DOHH2 (cell line): Measurements from ENCODE around the gene PSMD14.
"Not testable (repeated sequence)": the region's sequence is repeated elsewhere in the genome, so short reads cannot be mapped to it uniquely, and the experiment has no call there.

Source experiments
- H3F3A ChIP-seq: fragments of 200-600 bp; sonication (generic), shearing (Covaris generic); 2 replicates; pipeline ENCODE4 v1.6.0; 2016; ENCODE audit warnings: antibody characterized with exemption, mild to moderate bottlenecking; ENCODE audit not compliant: control insufficient read depth, insufficient read depth
- H3K27ac ChIP-seq: fragments of 200-600 bp; sonication (generic); 2 replicates; pipeline ENCODE4 v1.5.1; 2014; ENCODE audit warnings: low read depth, mild to moderate bottlenecking, low read length, moderate library complexity
- H3K27me3 ChIP-seq: fragments of 200-600 bp; sonication (generic); 2 replicates; pipeline ENCODE4 v1.6.1; 2014; ENCODE audit warnings: mild to moderate bottlenecking, low read length, mixed read lengths; ENCODE audit not compliant: control insufficient read depth
- H3K36me3 ChIP-seq: fragments of 200-600 bp; sonication (generic); 2 replicates; pipeline ENCODE4 v1.6.1; 2014; ENCODE audit warnings: mild to moderate bottlenecking, low read length, moderate library complexity, mixed read lengths; ENCODE audit not compliant: control insufficient read depth
- H3K4me1 ChIP-seq: fragments of 200-600 bp; sonication (generic); 2 replicates; pipeline ENCODE4 v1.6.1; 2014; ENCODE audit warnings: mild to moderate bottlenecking, low read length, mixed read lengths; ENCODE audit not compliant: control insufficient read depth
- H3K4me2 ChIP-seq: fragments of 200-600 bp; sonication (generic); 2 replicates; pipeline ENCODE4 v1.6.0; 2014; ENCODE audit warnings: mild to moderate bottlenecking, low read length, moderate library complexity
- H3K4me3 ChIP-seq: fragments of 200-600 bp; sonication (generic); 2 replicates; pipeline ENCODE4 v1.5.1; 2014; ENCODE audit warnings: mild to moderate bottlenecking, low read length, mixed read lengths
- H3K79me2 ChIP-seq: fragments of 200-600 bp; sonication (generic); 2 replicates; pipeline ENCODE4 v1.6.1; 2014; ENCODE audit warnings: mild to moderate bottlenecking, low read length, mixed read lengths; ENCODE audit not compliant: control insufficient read depth
- H3K9me2 ChIP-seq: fragments of 200-600 bp; sonication (generic); replicated peaks from 2 replicates; pipeline ENCODE4 v1.6.1; 2014; ENCODE audit warnings: mild to moderate bottlenecking, low read length, mixed read lengths; ENCODE audit not compliant: control insufficient read depth
- H3K9me3 ChIP-seq: fragments of 200-600 bp; sonication (generic); 2 replicates; pipeline ENCODE4 v1.6.1; 2014; ENCODE audit warnings: antibody characterized with exemption, low read length, mixed read lengths; ENCODE audit not compliant: control insufficient read depth, insufficient read depth
- H4K20me1 ChIP-seq: fragments of 200-600 bp; sonication (generic); 2 replicates; pipeline ENCODE4 v1.6.0; 2014; ENCODE audit warnings: low read depth, mild to moderate bottlenecking, antibody characterized with exemption, low read length, moderate library complexity; ENCODE audit not compliant: control insufficient read depth, insufficient read depth
- EZH2phosphoT487 ChIP-seq: fragments of 200-600 bp; sonication (generic); IDR thresholded peaks from 2 replicates; pipeline ENCODE4 v1.6.1; 2017; ENCODE audit warnings: borderline replicate concordance, mild to moderate bottlenecking, antibody characterized with exemption, low read length, moderate library complexity, mixed read lengths
- TF ChIP-seq, protein P1 (sequence below): fragments of 200-600 bp; sonication (generic); IDR thresholded peaks from one replicate; pipeline ENCODE4 v1.5.1; 2014; ENCODE audit warnings: antibody characterized with exemption, mild to moderate bottlenecking, low read depth, low read length; ENCODE audit not compliant: poor library complexity, severe bottlenecking

The PSMD14 gene

DNA sequence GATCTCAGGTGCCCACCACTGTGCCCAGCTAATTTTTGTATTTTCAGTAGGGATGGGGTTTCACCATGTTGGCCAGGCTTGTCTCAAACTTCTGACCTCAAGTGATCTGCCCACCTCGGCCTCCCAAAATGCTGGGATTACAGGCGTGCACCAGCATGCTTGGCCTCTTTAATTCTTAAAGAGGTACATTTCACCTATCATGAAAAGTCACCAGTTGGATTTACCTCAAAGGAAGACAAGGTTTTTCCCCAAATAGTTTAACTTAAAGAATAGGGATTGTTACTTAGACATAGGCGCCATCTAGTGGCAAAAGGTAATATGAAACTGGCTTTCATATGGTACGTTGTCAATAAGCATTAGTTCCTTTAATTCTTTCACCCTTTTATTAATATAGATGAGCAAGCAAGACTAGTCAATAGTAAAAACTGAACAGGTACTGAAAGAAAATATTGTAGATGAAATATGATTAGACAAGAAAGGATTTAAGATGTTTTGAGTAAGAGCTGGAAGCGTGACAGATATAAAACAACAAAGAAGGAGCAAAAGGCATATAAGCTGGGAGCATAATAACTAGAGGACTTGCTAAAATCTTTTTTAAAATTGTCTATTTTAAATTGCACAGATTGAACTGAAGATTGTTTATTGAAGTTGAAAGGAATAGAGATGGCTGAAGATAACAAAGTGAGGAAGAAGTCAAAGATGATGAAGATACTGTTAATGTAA is 35.0 kb upstream of the PSMD14 start:
- peaks cover 10% of the 10 kb centered on the region for H3K4me1 ChIP-seq
- no peaks in the 10 kb centered on the region for H3K9me2 ChIP-seq
- H3K4me2 ChIP-seq: no peak overlapping the region
- no peaks in the 10 kb centered on the region for H3K79me2 ChIP-seq
- H4K20me1 ChIP-seq: no peaks in the 10 kb centered on the region
- no peaks in the 10 kb centered on the region for H3K27me3 ChIP-seq
- no peak for TF ChIP-seq EZH2phosphoT487
- TF ChIP-seq, protein P1, sequence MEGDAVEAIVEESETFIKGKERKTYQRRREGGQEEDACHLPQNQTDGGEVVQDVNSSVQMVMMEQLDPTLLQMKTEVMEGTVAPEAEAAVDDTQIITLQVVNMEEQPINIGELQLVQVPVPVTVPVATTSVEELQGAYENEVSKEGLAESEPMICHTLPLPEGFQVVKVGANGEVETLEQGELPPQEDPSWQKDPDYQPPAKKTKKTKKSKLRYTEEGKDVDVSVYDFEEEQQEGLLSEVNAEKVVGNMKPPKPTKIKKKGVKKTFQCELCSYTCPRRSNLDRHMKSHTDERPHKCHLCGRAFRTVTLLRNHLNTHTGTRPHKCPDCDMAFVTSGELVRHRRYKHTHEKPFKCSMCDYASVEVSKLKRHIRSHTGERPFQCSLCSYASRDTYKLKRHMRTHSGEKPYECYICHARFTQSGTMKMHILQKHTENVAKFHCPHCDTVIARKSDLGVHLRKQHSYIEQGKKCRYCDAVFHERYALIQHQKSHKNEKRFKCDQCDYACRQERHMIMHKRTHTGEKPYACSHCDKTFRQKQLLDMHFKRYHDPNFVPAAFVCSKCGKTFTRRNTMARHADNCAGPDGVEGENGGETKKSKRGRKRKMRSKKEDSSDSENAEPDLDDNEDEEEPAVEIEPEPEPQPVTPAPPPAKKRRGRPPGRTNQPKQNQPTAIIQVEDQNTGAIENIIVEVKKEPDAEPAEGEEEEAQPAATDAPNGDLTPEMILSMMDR: peak; percentile 77
- H3K4me3 ChIP-seq: no peak overlapping the region
- no peak overlapping the region for H3K27ac ChIP-seq
- H3K9me3 ChIP-seq: no peaks in the 10 kb centered on the region
- no peaks in the 10 kb centered on the region; the same call in 1 of the 2 replicates for H3F3A ChIP-seq
- no peaks in the 10 kb centered on the region for H3K36me3 ChIP-seq

DNA sequence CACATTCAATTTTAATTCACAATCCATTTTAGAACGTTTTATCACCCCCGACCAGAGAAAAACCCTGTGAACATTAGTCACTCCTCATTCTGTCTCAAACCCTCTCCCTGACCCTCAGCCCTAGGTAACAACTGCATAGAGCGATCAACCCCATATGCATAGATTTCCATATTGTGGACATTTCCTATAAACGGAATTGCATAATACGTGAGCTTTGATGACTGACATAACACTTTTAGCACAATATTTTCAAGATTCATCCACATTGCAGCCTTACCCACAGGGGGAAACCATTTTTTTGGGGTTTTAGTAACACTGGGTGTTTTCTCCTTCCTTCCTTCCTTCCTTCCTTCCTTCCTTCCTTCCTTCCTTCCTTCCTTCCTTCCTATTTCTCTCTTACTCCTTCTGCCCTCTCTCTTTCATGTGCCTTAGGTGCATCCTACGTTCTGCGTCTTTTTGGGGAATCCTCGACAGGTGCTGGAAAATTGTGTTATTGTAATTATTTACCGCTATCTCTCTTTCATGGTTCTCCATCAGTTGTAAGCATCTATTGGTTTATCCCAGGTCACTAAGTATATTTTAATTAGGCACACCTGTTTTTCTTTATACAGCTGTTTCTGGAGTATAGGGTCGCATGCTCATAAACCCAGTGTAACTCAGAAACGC is 29.5 kb upstream of the PSMD14 start:
- H3K79me2 ChIP-seq, H3K36me3 ChIP-seq, H3K4me2 ChIP-seq, H3K27ac ChIP-seq, H3K27me3 ChIP-seq, H3K9me3 ChIP-seq, H3F3A ChIP-seq, H3K9me2 ChIP-seq, H3K4me3 ChIP-seq, H3K4me1 ChIP-seq, H4K20me1 ChIP-seq: not testable (repeated sequence)

DNA sequence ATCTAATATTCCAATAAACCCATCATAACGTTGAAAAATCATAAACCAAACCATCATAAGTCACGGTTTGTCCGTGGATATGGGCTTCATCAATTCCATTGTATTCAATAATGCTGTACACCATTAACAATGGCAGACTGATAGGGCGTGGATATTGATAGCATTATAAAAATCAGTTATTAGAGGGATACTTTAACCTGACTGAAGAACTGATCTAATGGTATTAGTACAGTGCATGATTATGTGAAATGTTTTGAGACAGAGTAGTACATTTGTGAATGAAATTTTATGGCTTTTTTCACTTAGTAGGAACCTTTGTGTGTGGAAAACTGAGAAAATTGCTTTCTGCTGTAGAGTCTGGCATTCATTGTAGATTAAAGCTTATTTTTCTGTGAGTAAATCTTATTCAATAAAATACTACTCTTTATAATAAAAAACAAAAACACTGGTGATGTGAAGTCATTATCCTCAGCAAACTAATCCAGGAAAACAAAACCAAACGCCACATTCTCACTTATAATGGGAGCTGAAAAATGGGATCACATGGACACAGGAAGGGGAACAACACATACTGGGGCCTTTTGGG is 28.9 kb upstream of the PSMD14 start:
- not testable (repeated sequence) for H3K27ac ChIP-seq, H3K4me1 ChIP-seq, H3K4me3 ChIP-seq, H4K20me1 ChIP-seq, H3K36me3 ChIP-seq, H3K9me3 ChIP-seq, H3K27me3 ChIP-seq, H3F3A ChIP-seq, H3K9me2 ChIP-seq, H3K4me2 ChIP-seq, H3K79me2 ChIP-seq

DNA sequence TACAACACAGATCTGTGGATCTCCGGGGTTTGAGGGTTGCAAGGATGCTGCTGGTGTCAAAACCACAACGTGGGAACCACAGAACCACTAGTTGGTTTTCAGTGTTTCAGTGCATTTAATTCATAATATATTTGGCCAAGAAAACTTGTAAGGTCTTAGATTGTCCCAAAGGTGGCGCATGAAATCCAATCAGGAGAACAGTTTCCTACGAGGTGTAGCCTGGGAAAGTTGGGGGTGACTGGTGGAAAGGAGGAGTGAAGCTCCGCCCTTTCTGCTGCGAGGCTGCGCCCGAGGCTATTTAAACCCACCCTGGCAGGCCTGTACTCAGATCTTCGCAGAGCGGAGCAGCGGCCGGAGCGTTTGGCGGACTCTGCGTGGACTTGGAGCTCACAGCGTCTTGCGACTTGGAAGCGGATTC is 27.3 kb upstream of the PSMD14 start:
- not testable (repeated sequence) for H3K9me2 ChIP-seq, H3K9me3 ChIP-seq, H3K27ac ChIP-seq, H3K4me1 ChIP-seq, H3K4me3 ChIP-seq, H3K27me3 ChIP-seq, H3K36me3 ChIP-seq, H3K79me2 ChIP-seq, H3F3A ChIP-seq, H4K20me1 ChIP-seq, H3K4me2 ChIP-seq

DNA sequence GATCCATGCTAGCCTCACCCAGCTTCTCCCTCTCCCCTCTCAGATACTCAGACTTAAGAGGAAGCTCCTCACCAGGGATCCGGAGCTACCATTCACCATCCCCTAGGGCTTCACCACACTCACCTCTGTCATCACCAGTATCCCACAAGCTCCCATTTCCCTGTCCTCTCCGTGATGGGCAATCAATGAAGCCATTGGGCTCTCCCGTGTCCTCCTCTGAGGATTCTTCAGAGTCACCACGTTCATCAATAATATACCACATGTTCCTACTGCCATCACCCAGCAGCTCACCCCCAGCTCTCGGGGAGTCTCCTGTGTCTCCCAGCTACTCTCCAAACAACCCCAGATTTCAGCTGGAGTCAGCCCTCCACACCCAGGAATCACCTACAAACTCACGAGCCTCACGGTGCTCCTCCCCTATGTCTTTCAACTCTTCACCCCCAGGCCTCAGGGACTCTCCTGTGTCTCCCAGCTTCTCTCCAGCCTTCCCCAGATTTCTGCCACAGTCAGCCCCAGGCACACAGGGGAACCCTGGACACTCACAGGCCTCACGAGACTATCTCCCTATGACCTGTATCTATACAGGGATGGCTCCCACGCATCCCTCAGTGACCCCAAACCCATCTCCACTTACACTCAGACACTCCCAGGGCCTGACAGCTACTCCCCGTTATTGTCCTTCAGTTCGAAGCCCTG is 26.5 kb upstream of the PSMD14 start:
- H3K4me3 ChIP-seq, H3K4me2 ChIP-seq, H3K27me3 ChIP-seq, H3K79me2 ChIP-seq, H3K27ac ChIP-seq, H3K4me1 ChIP-seq, H3K9me3 ChIP-seq, H4K20me1 ChIP-seq, H3K9me2 ChIP-seq, H3K36me3 ChIP-seq, H3F3A ChIP-seq: not testable (repeated sequence)

DNA sequence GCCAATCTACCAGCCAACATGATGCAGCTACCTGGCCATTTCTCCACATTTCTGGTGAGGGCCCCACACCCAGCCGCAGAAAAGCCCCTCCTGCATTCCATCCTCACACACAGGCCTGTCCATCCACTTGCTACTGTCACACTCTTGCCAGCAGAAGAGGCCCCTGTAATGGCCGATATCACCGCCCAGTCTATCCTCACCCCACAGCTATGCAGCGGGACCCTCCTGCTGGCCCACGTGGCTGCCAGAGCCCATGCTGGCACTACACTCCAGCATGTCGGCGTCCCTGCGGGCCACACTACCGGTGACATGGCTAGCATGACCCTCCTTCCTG is 25.9 kb upstream of the PSMD14 start:
- H3K36me3 ChIP-seq, H3K4me2 ChIP-seq, H3K9me2 ChIP-seq, H3K4me3 ChIP-seq, H3F3A ChIP-seq, H3K9me3 ChIP-seq, H3K79me2 ChIP-seq, H3K4me1 ChIP-seq, H3K27ac ChIP-seq, H3K27me3 ChIP-seq, H4K20me1 ChIP-seq: not testable (repeated sequence)
